ENCODE measurements around the gene ARL4D. TPM values are rescaled to one million over a fixed set of nuclear protein-coding genes. Genes with fewer than 3 reads are reported as not detected.
A peak's percentile ranks its signal among the peaks of the same experiment; 100 is the strongest.
"Not testable (repeated sequence)": the region's sequence is repeated elsewhere in the genome, so short reads cannot be mapped to it uniquely, and the experiment has no call there.

ARL4D gene
- total RNA-seq, 2 donors from 2014 or later, result 1.1 to 2.0 TPM

DNA sequence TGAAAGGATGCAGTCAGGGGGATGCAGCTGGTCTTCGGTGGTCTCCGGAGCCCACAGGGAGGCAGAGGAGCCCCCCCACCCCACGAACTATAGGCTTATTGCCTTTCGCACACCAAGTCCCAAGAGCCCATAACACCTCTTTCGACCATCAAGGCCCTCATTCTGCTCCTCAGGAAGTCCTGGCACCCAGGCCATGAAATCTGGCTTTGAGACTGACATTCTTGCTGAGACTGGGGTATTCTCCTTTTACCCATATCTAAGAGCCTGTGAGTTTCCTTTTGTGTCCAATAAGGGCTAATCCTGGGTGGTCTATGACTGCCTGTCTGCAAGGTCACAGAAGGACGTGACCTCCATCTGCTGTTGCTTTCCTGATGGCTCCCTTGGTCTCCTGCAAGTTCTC lies 6.4 kb upstream of the ARL4D start:
- H3K4me3 Mint-ChIP-seq, result no peak overlapping the region
- DNase-seq (no peak), ATAC-seq (no peak)
- no peaks in the 10 kb centered on the region for H3K27me3 Mint-ChIP-seq
- no peaks in the 10 kb centered on the region for H3K9me3 ChIP-seq (ENCODE audit: control insufficient read depth, low read length, poor library complexity, severe bottlenecking)
- H3K27ac Mint-ChIP-seq, result no peak overlapping the region
- peaks cover 3% of the 10 kb centered on the region for H3K36me3 Mint-ChIP-seq (ENCODE audit: low read depth)
- H3K4me1 Mint-ChIP-seq, result peaks cover 21% of the 10 kb centered on the region

DNA sequence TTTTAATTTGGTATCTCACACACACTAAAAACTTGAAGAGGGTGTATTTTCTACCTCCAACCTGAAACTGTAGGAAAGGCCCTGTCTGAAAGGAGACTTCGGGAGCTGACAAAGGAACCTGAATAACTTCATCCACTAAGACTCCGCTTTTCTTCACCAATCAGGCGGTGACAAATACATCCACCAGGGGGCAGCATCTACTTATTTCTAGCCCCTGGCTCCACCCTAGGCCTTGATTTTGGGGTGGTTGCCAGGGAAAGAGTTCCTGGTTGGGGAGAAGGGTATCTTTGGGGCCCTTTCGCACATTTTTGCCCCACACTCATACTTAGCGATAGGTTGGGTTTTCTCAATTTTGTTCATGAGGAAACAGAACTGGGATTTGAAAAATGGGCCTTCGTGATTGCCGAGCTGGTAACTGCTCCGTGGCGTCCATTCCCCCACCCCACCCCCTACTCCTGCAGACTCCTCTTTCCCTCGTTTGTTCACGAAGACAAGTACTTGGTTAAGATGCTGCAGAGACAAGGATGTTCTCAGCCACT lies 4.8 kb upstream of the ARL4D start:
- no peaks in the 10 kb centered on the region for H3K36me3 Mint-ChIP-seq (ENCODE audit: low read depth)
- H3K4me1 Mint-ChIP-seq, result peaks cover 23% of the 10 kb centered on the region
- H3K27ac Mint-ChIP-seq, result no peak overlapping the region
- peak; percentile 44 for ATAC-seq
- H3K9me3 ChIP-seq (ENCODE audit: control insufficient read depth, low read length, poor library complexity, severe bottlenecking), result no peaks in the 10 kb centered on the region
- H3K27me3 Mint-ChIP-seq, result no peaks in the 10 kb centered on the region
- peak overlapping the region; percentile 15 for H3K4me3 Mint-ChIP-seq
- peak; percentile 65 to 87 (median 72) for DNase-seq

DNA sequence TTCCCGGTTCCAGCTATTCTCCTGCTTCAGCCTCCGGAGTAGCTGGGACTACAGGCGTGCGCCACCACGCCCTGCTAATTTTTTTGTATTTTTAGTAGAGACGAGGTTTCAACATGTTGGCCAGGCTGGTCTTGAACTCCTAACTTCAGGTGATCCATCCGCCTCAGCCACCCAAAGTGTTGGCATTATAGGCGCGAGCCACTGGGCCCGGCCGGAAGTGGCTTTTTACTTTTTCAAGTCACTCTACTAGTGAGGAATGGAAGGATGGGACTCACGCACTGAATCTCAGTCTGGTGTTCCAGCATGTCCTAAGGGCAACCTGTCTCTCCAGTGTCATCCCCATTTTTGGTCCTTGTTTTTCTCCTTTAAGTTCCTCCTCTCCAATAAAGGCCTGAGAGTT lies 4.1 kb upstream of the ARL4D start:
- not testable (repeated sequence) for H3K9me3 ChIP-seq (ENCODE audit: control insufficient read depth, low read length, poor library complexity, severe bottlenecking); H3K27me3 Mint-ChIP-seq; H3K36me3 Mint-ChIP-seq (ENCODE audit: low read depth); ATAC-seq; H3K4me3 Mint-ChIP-seq; DNase-seq; H3K27ac Mint-ChIP-seq
- peaks cover 21% of the 10 kb centered on the region for H3K4me1 Mint-ChIP-seq

DNA sequence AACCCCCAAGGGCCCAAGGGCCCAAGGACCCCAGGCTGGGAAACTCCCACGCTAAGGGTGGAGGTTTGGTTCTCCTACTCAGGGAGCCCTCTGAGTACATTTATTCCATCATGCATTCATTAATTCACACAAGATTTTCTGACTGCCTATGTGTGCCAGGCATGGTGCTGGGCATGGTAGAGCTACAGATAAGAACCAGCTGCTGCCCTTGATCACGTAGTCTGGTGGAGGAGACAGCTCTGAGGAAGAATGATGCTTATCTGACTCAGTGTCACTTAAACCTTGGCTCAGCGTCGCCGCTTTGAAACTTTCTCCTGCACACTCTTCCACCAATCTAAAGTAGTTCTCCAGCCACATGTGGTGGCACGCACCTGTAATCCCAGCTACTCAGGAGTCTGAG lies 3.6 kb upstream of the ARL4D start:
- ATAC-seq, result no peak
- H3K36me3 Mint-ChIP-seq (ENCODE audit: low read depth), result no peaks in the 10 kb centered on the region
- peaks cover 20% of the 10 kb centered on the region for H3K4me1 Mint-ChIP-seq
- no peak for DNase-seq
- H3K27ac Mint-ChIP-seq, result peak overlapping the region; percentile 70
- no peaks in the 10 kb centered on the region for H3K27me3 Mint-ChIP-seq
- no peak overlapping the region for H3K4me3 Mint-ChIP-seq
- no peaks in the 10 kb centered on the region for H3K9me3 ChIP-seq (ENCODE audit: control insufficient read depth, low read length, poor library complexity, severe bottlenecking)

DNA sequence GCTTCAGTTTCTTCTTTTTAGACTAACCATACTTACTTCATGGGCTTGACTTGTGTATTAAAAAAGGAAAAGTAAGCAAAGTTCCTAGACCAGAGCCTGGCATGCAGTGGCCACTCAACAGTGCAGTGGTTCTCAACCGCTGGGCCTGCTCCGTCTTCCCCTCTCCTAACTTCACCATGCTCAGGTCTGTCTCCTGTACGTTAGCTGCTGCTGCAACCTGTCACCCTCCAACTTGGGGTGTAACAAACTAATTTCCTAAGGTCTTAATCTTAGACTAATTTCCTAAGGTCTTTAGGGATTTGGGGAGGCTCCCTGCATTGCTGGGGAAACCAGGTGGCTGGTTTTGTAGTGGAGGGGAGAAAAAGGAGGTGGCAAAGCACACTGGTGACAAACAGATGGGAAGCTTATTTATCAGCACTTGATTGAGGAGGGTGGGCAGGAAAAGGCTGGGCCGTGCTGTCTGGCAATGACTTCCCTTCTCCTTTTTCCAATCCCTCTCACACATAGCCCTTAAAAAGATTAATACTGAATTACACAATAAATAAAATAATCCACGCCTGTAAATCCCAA lies 2.2 kb upstream of the ARL4D start:
- no peaks in the 10 kb centered on the region for H3K36me3 Mint-ChIP-seq (ENCODE audit: low read depth)
- DNase-seq (no peak), ATAC-seq (no peak)
- no peaks in the 10 kb centered on the region for H3K27me3 Mint-ChIP-seq
- peaks cover 27% of the 10 kb centered on the region for H3K4me1 Mint-ChIP-seq
- peak overlapping the region; percentile 65 for H3K27ac Mint-ChIP-seq
- H3K9me3 ChIP-seq (ENCODE audit: control insufficient read depth, low read length, poor library complexity, severe bottlenecking), result no peaks in the 10 kb centered on the region
- no peak overlapping the region for H3K4me3 Mint-ChIP-seq

GRCh38 chr17:43399839-43400328 lies 1.1 kb downstream of the ARL4D start:
- no peaks in the 10 kb centered on the region for H3K36me3 Mint-ChIP-seq (ENCODE audit: low read depth)
- no peaks in the 10 kb centered on the region for H3K9me3 ChIP-seq (ENCODE audit: control insufficient read depth, low read length, poor library complexity, severe bottlenecking)
- peak overlapping the region; percentile 95 for H3K4me3 Mint-ChIP-seq
- no peak for ATAC-seq
- H3K27me3 Mint-ChIP-seq, result no peaks in the 10 kb centered on the region
- DNase-seq, result no peak
- H3K27ac Mint-ChIP-seq, result peak overlapping the region; percentile 34
- peaks cover 27% of the 10 kb centered on the region for H3K4me1 Mint-ChIP-seq

DNA sequence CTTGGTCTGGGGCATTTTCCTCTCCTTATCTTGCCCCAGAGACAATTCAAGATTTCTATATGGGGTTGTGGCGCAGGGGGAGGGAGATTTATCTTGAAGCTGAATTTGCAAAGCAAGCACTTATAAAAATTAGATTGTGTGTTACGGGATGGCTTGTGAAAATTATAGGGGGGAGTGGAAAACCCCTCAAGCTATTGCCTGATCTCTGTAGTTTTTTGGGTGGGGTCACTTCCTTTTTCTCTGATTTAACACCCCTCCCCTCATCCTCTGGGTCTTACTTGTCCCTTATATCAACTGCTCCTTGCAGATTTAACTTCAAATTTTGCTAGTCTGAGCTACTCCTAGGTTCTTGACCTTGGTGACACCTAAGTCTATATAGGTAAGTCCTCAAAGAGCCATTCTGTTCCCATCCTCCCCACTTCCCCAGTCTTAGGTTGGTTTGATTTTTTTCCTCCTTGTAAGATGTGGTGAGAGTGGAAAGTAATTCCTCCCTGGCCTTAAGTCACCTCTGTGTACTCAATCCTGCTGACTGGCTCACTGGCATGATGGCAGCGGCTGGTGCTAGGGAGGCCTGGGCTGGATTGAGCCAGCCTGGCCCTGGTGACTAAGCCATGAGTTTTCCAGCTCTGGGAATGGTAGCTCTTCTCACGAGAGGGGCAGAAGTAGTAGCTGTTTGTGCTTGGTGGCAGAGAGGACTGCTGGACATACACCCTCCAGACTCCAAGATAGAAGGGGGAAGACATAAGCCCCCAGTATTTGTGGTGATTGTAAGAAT lies 2.3 kb downstream of the ARL4D start:
- no peaks in the 10 kb centered on the region for H3K36me3 Mint-ChIP-seq (ENCODE audit: low read depth)
- H3K27me3 Mint-ChIP-seq, result no peaks in the 10 kb centered on the region
- H3K9me3 ChIP-seq (ENCODE audit: control insufficient read depth, low read length, poor library complexity, severe bottlenecking), result no peaks in the 10 kb centered on the region
- H3K27ac Mint-ChIP-seq, result no peak overlapping the region
- ATAC-seq (no peak), DNase-seq (no peak)
- no peak overlapping the region for H3K4me3 Mint-ChIP-seq
- peaks cover 27% of the 10 kb centered on the region for H3K4me1 Mint-ChIP-seq

DNA sequence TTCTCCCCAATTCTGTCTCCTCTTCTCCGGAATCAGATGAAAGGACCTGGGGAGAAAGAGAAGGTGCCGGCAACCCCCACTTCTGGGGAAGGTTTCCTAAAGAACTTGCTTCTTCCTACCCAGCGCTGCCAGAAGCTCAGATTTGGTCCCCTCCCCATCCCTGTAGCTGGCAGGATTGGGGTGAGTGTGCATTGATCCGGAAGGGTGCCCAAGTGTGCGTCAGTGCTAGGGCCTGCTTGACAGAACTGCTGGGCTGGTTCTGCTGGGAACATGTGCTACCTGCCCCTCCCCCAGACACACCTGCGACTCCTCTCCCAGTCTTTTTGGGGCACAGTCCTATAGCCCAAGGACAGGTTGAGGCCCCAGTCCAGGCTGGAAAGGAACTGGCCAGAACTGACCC lies 3.3 kb downstream of the ARL4D start:
- Mint-ChIP-seq H3K36me3 (ENCODE audit: low read depth) (no peaks in the 10 kb centered on the region), H3K27ac (no peak overlapping the region), H3K4me3 (no peak overlapping the region), H3K27me3 (no peaks in the 10 kb centered on the region), H3K4me1 (peaks cover 27% of the 10 kb centered on the region)
- H3K9me3 ChIP-seq (ENCODE audit: control insufficient read depth, low read length, poor library complexity, severe bottlenecking), result no peaks in the 10 kb centered on the region
- no peak for ATAC-seq
- no peak for DNase-seq

DNA sequence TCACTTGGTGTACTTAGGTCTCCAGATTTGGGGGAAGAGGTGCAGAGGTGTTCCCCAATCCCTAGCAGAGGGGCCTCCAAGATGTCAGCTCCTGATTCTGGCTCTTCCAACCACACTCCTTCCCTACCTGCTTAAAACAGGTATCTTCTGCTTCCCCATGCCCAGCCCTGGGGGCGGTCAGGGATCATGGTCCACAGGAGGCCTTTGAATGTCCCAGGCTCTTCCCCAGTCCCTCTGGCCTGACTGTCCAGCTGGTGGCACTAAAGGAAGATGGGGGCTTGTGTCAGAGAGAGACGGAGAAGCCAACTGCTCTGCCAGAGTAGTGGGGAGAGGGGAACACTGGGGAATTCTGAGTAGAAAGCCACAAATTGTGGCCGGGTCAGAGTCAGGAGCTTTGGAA lies 3.8 kb downstream of the ARL4D start:
- Mint-ChIP-seq H3K36me3 (ENCODE audit: low read depth) (no peaks in the 10 kb centered on the region), H3K27me3 (peaks cover 1% of the 10 kb centered on the region), H3K4me1 (peaks cover 23% of the 10 kb centered on the region), H3K4me3 (no peak overlapping the region), H3K27ac (peak overlapping the region; percentile 8)
- H3K9me3 ChIP-seq (ENCODE audit: control insufficient read depth, low read length, poor library complexity, severe bottlenecking), result no peaks in the 10 kb centered on the region
- no peak for ATAC-seq
- no peak for DNase-seq

DNA sequence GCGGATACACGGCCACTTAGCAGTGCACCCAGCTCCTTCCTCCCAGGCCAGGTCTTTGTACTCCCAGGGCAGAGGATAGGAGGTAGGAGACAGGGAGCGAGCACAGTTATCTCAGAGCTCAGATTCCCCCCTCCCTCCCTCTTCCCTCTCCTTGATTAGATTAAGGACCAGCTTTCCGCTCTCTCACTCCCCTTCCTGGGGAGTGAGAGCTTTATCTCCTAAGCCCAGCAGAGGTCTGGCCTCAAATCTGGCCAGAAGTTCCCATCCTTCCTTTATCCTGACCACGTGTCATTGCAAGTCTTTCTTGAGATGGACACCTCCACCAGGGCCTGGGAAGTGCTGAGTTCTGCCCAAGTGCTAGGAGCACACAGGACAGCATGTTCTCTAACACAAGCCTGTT lies 5.1 kb downstream of the ARL4D start:
- no peaks in the 10 kb centered on the region for H3K9me3 ChIP-seq (ENCODE audit: control insufficient read depth, low read length, poor library complexity, severe bottlenecking)
- Mint-ChIP-seq H3K4me3 (no peak overlapping the region), H3K27ac (no peak overlapping the region), H3K36me3 (ENCODE audit: low read depth) (no peaks in the 10 kb centered on the region), H3K27me3 (peaks cover 7% of the 10 kb centered on the region), H3K4me1 (peaks cover 16% of the 10 kb centered on the region)
- no peak for ATAC-seq
- DNase-seq, result no peak

DNA sequence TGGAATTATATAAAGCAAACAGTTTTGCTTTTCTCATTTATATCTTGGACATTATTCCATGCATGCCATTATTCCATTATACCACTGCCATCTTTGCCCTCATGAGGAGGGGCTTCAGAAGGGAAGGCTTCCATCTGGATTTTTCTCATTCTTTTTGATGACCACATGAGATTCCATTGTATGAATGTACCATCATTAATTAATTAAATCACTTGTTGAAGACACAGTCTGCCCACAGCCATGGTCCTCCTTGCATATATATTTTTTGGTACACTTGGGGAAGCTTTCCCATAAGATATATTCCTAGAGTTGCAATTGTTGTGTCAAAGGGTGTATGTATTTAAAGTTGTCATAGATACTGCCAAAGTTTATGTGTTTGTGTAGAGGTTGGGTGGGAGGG lies 7.1 kb downstream of the ARL4D start:
- peaks cover 7% of the 10 kb centered on the region for H3K27me3 Mint-ChIP-seq
- H3K36me3 Mint-ChIP-seq (ENCODE audit: low read depth), result no peaks in the 10 kb centered on the region
- H3K4me1 Mint-ChIP-seq, result peaks cover 8% of the 10 kb centered on the region
- DNase-seq (no peak), ATAC-seq (no peak)
- no peak overlapping the region for H3K27ac Mint-ChIP-seq
- H3K9me3 ChIP-seq (ENCODE audit: control insufficient read depth, low read length, poor library complexity, severe bottlenecking), result no peaks in the 10 kb centered on the region
- no peak overlapping the region for H3K4me3 Mint-ChIP-seq

GRCh38 chr17:43406676-43407645 lies 8.2 kb downstream of the ARL4D start:
- no peak for DNase-seq
- H3K9me3 ChIP-seq (ENCODE audit: control insufficient read depth, low read length, poor library complexity, severe bottlenecking), result no peaks in the 10 kb centered on the region
- ATAC-seq, result no peak
- H3K4me3 Mint-ChIP-seq, result no peak overlapping the region
- H3K27ac Mint-ChIP-seq, result no peak overlapping the region
- H3K27me3 Mint-ChIP-seq, result peaks cover 17% of the 10 kb centered on the region
- peaks cover 3% of the 10 kb centered on the region for H3K4me1 Mint-ChIP-seq
- H3K36me3 Mint-ChIP-seq (ENCODE audit: low read depth), result no peaks in the 10 kb centered on the region

- DNase-seq (no peak), ATAC-seq (no peak)
- no peaks in the 10 kb centered on the region for H3K4me1 Mint-ChIP-seq
- H3K36me3 Mint-ChIP-seq (ENCODE audit: low read depth), result no peaks in the 10 kb centered on the region
- H3K4me3 Mint-ChIP-seq, result no peak overlapping the region
- H3K27me3 Mint-ChIP-seq, result peaks cover 23% of the 10 kb centered on the region
- H3K27ac Mint-ChIP-seq, result no peak overlapping the region
- H3K9me3 ChIP-seq (ENCODE audit: control insufficient read depth, low read length, poor library complexity, severe bottlenecking), result no peaks in the 10 kb centered on the region
Measured at GRCh38 chr17:43409131-43409530, 10.3 kb downstream of the ARL4D start.

Data from T-helper 17 cell (primary cell).